ENCODE results near the gene CCDC3.

CCDC3 gene

DNA sequence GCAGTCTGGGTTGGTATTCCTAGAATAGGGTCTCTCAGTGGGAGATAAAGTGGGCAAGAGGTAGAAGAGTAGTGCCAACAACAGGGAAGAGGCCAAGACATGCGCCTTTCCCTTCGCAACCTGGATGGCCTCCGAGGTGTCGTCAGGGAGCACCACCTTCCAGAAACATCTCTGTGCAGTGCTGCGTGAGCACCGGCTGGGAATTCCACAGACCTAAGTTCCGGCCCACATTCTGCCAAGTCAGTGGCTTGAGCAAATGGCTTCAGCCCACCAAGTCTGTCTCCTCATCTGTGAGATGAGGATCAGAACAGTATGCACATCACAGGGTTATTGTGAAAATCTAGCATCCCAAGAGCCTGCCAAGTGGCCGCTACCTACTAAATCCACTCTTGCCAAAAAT lies 40.6 kb downstream of the CCDC3 start:
- no peak for DNase-seq

DNA sequence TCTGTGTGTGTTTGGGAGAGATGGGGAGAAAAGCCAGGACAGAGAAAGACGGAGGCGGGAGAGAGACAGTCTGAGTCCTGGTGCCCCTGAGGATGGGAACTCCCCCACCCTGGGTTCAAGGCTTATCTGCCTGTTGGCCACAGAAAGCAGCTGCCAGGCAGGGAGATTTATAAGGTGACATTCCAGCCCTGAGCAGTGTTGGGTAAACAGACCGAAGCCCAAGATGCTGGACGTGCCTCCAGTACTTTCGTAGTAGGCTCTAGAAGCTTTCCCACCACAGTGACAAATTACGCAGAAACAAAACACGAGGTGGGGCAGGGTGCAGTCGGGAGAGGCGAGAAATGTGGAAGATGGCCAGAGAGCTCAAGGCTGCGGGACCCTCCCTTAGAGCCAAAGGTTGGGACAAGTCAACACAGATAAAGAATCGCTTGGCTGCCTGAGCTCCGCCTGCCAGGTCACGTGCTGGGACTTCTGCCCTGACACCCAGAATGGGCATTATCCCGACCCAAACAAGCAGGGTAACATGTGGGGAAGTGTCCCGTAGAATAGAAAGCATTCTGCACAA lies 41.1 kb downstream of the CCDC3 start:
- no peak for DNase-seq

DNA sequence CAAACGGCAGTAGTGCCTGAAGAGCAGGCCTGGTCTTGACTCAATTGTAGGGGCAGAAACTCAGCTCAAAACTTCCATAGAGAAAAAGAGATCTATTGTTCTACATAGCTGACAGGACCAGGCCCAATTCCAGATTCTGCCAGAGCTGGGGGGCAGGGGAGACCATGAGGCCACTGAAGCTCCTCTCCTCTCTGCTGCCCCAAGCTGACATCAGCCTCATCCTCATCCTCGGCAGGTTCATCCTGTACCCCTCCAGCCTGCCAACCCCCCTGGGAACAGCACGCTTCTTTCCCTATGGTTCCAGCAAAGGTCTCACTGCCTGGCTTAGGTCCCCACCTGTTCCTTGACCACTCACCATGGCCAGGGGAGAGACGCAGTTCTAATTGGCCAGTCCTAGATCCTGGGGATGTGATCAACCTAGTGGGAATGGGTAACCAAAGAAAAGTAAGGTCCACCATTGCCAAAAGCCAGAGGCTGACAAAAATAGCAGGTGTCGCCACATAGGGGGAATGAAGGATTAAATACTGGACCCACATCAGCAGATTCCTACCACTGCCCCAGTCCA lies 42.9 kb downstream of the CCDC3 start:
- DNase-seq = no peak

DNA sequence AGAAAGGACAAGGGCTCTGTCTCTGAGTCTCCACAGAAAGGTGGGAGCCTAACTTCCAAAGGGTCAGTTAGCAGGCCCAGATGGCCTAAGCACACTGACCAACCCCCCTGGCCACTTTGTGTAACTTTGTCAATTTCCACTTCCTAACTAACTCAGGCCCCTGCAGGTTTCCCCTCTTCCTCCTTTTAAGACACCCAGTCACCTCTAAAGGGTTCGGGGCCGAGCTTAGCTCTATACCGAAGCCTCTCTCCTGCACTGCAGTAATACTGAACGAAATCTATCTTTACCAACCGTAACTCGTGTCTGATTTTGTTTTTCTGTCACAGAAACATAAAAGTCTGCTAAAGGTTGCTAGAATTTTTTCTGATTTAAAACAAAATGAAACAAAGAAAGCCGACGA lies 44.4 kb downstream of the CCDC3 start:
- no peak for DNase-seq

DNA sequence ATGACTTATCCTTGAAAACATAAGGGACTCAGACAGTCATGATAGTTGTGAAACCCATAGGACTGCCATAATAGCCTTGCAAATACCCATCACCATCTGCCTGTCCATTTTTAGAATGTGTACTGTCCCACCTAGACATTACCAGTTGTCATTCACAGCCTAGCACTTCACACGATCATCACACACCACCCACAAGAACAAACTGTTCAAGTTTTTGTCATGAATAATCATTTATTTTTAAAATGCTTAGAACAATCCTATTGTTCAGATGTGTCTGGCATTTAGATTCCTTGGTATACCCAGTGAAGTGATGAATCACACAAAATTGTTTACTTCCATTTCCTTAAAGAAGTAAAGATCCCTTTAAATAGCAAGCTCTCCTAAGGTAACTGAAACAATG lies 46.6 kb downstream of the CCDC3 start:
- DNase-seq = no peak

DNA sequence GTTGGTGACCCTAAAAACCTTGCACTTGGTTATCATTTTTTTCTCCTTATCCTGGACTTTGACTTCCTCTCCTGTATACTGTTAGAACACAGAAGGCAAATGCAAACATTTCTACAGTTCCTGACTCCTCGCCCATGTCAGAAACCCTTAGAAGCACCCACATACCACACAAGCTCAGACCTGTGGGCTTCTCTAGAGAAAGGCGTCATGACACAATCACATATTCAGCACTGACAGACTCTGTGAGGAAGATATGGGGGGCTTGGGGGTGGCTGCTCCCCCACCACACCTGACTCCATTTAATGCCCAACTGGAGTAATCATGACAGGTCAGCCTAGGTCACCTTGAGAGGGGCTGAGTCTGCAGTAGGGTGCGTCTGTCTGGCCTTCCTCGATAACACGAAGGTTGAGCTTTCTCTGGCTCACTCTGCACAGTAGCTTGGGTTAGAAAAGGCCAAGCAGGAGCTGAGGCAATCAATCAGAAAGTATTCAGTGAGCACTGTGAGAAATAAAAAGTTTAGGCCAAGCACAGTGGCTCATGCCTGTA lies 50.9 kb downstream of the CCDC3 start:
- no peak for DNase-seq

DNA sequence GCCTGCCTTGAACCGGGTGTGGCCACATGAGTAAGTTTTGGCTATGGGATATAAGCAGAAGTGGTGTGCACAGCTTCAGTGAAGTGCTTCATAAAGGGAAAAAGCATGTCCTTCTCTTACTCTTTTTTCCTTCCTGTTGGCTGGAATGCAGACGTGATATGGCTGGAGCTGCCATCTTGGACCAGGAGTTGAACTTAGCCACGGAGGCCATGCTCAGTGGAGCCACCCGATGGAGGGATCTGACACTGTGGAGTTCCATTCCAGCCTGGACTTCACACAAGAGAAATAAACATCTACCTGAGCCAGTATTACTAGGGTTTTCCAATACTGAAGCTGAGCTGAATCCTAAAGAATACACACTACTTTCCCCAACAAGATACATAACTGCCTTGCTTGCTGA lies 52.3 kb downstream of the CCDC3 start:
- DNase-seq = no peak

DNA sequence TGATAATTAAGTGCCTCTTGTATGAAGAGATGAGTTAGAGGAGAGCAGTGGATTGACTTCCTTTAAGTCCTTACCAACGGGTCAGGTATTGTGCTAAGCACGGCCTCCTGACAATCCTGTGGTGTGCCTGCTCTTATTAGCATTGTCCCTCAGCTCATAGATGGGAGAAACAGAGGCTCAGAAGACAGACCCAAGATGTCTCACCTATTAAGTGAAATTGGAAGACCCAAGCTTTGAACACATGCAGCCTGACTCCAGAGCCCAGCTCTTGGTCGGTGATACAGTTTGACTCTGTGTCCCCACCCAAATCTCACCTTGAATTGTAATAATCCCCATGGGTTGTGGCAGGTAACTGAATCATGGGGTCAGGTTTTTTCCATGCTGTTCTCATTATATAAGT lies 53.8 kb downstream of the CCDC3 start:
- no peak for DNase-seq

DNA sequence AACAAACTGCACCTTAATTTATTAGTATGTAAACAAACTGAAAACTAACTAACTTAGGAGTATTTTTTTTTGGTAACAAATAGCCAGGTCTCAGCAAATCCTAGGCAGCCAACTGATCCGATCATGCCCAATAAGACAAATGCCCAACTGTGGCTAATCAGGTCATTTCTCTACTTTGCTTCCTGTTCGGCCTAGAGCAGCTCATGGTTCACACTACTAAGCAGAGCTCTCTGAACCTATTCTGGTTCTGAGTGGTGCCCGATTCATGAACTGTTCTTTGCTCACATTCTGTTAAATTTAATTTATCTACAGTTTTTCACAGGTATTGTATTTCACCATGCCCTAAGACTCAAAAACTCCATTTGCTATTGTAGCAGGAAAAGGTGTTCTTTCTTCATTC lies 55.1 kb downstream of the CCDC3 start:
- DNase-seq = no peak

DNA sequence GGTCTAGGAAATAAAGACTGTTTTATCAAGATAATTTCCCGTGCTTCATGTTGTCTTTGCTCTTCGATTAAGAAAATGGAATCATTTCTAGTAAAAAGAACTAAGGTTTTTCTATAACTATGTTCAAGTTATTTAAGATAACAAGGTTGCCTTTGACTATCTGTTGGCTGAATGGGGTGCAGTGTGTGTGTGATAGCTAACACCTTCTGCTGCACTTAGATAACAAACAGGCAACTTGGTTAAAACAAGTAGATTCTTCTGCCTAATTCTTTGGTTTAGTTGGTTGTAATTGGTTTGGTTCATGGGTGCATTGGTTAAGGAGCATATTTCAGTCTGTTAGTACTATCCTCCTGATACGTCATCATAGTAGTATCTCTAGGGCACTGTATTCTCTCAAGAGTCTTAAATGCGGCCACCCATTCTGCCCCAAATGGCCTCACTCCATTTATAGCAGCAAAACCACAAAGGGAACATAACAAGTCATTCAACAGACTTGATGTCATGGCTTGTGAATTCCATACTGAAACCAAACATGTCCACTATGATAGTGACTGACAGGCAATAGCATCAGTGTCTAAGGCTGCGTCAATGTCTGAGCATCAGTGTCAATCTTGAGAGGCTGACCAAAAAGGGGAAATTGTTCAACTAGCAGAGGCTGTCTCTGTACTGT lies 55.7 kb downstream of the CCDC3 start:
- DNase-seq = no peak

DNA sequence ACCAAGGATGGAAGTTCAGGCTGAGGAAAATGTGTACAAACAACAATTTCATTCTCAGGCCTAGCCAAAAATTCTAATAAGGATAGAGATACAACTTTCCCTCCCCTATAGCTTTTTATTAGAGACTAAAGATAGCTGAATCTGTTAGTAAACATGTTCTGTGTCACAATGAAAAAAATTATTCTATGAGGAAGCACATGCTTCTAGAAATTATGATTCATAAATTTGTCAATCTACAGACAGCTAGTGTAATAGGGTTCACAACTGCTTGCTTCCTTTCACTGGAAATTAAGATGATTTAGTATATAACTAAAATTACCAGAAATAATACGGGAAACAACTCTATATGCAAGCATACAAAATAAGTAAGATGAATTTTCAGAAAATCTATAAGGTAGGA lies 56.6 kb downstream of the CCDC3 start:
- DNase-seq = no peak

DNA sequence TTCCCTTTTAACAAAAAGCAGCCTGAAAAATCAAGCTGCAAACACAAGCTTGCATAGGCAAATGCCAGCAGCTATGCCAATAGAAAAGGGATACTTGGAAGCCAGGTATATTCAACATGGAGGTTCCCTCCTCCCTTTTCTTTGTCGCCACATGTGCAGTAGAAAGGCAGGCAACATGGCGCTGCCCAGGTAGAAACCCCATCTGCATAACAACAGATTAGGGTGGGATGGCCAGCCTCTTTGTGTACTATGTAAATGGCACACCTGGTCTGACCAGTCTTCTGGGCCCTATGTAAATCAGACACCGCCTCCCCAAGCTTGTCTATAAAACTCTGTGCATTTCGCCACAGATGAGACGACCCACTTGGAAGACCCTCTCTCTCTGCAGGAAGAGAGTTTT lies 58.1 kb downstream of the CCDC3 start:
- no peak for DNase-seq

DNA sequence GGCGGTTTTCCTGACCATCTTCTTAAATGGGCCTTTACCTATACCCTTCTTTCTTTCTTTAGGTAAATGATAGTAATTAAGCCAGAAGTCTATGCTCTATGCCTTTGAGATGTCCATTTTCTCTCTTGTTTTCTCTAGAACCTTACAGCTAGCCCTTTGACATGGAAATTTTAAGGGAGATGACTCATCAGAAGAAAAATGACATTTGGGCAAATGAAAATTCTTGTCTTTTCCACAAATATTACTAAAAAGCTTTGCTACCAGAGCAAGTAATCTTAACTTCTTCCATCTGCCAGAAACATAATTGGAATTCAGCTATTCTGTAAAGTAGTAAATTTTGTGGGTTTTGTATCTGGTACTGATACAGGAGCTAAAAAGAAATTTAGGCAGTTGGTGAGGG lies 59.5 kb downstream of the CCDC3 start:
- no peak for DNase-seq

DNA sequence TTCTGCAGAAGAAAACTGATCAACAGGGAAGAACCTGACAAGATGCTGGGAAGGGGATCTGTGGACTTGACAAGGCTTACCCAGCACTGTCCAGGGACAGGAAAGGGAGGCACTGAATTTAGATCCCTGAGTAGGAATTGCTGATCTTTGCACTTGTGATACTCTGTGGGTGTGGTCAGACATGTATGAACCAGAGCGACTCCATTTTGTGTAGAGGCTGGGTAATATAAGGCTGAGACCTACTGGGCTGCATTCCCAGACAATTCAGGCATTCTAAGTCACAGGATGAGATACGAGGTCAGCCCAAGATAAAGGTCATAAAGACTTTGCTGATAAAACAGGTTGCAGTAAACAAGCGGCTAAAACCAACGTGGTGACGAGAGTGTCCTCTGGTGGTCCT lies 60.7 kb downstream of the CCDC3 start:
- no peak for DNase-seq

DNA sequence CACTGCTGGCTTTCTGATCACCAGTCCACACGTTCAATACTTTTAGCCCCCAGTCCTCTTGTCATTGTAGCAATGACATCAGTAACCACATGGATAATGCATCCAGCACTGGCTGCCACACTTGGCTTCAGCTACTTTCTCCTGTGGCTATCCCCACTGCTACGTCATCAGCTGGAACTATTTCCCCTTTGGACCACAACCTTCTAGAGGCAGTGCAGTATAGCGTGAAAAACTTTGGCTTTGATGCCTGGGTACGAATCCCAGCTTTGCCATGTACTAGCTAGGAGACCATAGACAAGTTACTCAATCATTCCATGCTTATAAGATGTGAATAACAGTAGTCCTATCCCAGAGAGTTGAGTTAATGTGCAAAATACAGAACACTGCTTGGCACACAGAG lies 63.2 kb downstream of the CCDC3 start:
- no peak for DNase-seq

DNA sequence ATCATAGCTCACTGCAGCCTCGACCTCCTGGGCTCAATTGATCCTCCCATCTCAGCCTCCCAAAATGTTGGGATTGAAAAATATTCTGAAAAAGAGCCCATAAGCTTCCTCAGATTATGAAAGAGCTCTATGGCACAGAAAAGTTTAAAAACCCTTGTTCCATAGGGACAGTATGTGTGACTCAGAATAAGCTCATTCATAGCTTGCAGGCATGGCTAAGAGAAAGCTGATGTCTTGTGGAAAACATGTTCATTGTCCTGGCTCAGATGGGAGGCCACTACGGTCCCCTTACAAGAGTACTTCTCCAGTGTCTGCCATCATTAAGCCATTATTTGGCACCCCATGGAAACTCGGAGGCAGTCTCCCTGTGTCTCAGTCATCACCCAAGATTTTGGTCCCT lies 64.0 kb downstream of the CCDC3 start:
- DNase-seq = no peak

DNA sequence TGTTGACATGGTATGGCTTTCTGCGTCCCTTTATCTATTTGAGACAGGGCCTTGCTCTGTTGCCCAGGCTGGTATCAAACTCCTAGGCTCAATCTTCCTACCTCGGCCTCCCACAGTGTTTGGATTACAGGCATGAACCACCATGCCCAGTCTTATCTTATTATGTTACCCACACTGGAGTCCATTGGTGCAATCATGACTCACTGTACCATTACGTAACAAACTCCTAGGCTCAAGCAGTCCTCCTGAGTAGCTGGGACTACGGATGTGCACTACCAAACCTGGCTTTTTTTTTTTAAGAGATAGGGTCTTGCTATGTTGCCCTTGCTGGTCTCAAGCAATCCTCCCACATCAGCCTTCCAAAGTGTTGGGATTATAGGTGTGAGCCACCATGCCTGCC lies 66.7 kb downstream of the CCDC3 start:
- DNase-seq = no peak

DNA sequence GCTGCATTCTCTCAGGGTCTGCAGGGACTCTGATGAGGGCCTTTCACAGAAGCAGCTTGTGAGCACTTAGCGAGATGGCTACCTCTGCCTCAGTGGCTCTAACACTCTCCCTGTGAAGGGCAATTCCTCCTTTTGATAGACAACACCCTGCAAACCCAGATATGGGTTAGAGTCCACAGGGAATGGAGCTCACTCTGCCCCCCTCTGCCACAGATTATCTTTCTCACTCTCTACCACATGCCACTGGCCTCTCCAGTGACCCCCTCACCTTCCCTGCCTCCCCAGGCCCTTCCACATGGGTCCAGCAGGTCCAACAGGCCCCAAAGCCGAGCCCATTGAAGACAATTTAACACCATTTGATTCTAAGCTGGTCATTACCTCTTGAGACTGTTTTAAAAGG lies 72.1 kb downstream of the CCDC3 start:
- no peak for DNase-seq

DNA sequence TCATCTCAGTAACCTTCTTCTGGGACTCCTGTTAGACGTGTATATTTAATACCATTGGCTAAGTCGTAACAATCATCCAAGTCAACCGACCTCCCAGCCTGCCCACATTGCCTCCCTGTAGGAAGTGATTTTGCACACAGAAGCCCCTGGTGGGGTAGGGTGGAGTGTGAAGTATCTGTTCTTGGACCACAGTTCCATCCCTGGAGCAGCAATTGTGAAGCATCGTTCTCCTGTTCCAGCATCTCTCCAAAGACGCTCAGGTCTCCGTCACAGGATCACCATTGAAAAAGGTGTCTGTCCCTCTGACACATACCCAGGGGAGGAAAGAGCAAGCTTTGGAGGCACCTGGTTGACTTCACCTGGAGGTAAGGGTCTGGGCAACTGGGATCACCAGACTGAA lies 72.9 kb downstream of the CCDC3 start:
- no peak for DNase-seq

DNA sequence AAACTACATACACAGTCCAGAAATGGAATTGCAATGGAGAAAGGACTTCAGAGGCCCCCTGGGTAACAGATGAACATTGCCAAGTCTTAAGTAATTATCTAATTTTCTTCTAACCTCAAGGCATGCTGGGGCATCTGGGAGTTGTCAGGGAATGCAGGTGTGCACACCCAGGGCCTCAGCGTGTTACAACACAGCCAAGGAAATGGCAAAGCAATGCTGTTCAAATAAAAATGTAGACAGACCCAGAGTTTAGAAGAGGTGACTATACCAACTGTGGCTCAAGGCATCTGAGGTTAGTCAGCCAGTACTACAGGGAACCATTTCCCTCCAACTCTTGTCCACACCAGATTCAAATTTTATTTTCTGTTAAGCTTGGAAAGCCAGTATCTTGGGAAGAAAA lies 73.6 kb downstream of the CCDC3 start:
- DNase-seq = peak; percentile 12

DNA sequence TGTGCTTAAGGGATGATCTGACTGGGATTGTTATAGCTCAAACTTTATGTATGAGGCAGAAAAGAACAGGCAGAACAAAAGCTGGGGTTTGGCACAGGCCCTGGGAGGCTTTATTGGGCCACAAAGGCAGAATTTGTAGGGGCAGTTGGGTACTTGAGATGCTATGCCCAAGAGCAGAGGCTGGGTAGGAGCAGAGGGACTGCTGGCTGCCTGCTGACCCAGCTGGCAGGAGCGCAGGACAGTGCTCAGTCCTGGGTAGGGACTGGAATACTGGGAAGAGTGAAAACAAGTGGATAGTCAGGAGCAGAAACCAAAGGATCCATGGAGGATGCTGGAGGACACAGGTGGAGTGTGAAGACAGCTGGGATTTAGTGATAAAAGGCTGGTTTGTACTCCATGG lies 75.7 kb downstream of the CCDC3 start:
- DNase-seq = no peak

DNA sequence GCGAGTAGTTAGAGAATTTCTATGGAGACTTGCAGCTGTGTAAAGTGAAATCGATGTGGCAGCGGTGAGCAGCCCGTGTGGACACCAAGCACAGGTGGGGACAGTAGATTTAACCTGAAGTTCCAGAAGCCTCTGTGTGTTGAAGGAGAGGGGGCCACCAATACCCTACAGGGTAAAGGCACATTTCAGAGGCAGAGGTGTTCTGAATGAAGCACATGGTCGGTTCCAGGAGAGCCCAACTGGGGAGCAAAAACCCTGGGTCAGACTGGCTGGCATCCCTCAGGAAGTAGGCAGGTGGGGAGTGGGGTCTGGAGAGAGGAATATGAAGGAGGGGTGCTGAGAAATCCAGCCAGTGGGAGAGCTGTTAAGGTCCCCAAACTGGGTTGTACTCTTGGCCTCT lies 76.6 kb downstream of the CCDC3 start:
- no peak for DNase-seq

DNA sequence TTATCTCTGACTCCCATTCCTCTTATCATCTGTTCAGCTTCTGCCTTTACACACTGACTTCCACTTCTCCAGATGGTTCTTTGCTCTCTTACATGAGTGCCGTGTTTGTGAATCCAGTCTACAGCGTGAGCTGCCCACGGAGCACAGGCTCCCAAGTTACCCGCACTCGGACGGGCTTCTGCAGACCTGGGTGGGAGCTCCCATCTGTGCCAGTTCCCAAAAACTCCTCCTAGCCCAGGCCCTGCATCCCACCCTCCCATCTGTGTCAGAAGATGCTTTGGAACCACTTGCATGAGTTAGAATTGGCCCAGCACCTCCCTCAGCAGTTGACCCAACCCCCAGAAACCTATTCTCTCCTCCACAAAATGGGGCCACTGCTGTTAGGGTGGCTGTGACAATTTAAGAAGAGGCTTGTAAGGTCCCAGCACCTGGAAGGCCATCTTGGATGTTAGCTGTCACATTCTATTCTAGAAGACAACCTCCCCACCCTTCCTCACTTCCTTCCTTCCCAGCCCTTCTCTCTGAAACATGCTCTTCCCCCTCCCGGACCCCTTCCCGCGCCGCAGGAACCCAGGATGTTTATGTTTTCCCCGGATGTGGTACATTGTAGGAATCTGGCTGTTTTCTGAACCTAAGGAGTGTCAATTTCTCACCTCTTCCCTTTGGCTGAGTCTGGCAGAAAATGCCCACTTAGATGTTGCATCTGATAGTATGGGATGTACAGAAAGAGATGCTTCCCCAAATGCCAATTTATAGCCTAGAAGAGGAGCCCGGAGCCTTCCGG lies 79.2 kb downstream of the CCDC3 start:
- DNase-seq = no peak

DNA sequence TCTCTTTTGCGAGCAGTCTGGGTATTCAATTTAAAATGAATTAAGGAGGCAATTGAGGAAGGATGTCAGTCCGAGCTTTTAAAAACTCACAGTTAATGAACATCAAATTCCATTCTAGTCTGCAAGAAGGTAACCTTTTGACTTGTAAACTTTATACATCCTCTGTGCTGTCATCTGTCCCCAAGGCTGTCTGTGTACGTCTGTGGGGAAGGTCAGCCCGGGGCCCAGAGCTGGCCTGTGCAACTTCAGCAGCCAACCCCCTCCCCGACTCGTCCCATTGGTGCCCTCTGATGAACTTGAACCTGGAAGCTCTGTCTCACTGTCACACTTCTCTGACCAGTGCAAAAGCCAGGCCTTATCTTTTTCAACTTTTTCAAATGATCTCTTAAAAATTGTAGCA lies 80.3 kb downstream of the CCDC3 start:
- DNase-seq = no peak
